ENCODE data around the gene PPFIBP1.

The PPFIBP1 gene

DNA sequence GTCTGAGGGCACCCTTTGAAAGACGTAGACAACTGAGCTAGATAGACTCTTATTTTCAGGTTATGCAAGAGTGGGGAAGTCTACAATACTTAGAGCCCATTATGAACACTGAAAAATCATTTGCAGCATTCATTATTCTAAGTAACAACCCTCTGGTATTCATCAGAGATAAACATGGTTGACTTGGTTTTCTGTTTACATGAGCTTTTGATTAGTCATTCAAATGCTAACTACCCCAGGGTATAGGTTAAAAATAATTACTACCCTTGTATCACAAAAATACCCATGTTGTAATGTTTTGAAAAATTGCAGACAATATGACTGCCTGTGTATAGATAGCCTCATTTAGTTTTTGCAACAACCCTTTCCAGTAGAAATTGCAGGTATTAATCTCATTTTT lies 78.5 kb downstream of the PPFIBP1 start:
- Histone ChIP-seq H3F3A (ENCODE audit: insufficient read depth, low read length) (no peaks in the 10 kb centered on the region), H3K9me2 (ENCODE audit: low read depth, low read length) (no peaks in the 10 kb centered on the region), H3K9me3 (ENCODE audit: low read length) (no peaks in the 10 kb centered on the region), H3K27ac (ENCODE audit: low read depth, low read length, poor library complexity, severe bottlenecking) (no peak overlapping the region), H3K9ac (ENCODE audit: low read length) (no peak overlapping the region), H3K27me3 (ENCODE audit: insufficient read depth, low read length) (no peaks in the 10 kb centered on the region), H3K4me2 (ENCODE audit: low read length) (no peak overlapping the region), H2AFZ (ENCODE audit: low read length) (no peak overlapping the region), H3K36me3 (ENCODE audit: insufficient read depth, low read length) (no peaks in the 10 kb centered on the region), H4K20me1 (ENCODE audit: insufficient read depth, low read length) (no peaks in the 10 kb centered on the region), H3K4me1 (ENCODE audit: insufficient read depth, low read length, severe bottlenecking) (no peaks in the 10 kb centered on the region), H3K79me2 (ENCODE audit: insufficient read depth, low read length) (no peaks in the 10 kb centered on the region), H3K4me3 (ENCODE audit: low read depth, low read length, poor library complexity, severe bottlenecking) (no peak overlapping the region)
- TF ChIP-seq, protein P1, sequence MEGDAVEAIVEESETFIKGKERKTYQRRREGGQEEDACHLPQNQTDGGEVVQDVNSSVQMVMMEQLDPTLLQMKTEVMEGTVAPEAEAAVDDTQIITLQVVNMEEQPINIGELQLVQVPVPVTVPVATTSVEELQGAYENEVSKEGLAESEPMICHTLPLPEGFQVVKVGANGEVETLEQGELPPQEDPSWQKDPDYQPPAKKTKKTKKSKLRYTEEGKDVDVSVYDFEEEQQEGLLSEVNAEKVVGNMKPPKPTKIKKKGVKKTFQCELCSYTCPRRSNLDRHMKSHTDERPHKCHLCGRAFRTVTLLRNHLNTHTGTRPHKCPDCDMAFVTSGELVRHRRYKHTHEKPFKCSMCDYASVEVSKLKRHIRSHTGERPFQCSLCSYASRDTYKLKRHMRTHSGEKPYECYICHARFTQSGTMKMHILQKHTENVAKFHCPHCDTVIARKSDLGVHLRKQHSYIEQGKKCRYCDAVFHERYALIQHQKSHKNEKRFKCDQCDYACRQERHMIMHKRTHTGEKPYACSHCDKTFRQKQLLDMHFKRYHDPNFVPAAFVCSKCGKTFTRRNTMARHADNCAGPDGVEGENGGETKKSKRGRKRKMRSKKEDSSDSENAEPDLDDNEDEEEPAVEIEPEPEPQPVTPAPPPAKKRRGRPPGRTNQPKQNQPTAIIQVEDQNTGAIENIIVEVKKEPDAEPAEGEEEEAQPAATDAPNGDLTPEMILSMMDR (IDR thresholded peaks at IDR 0.05; ENCODE audit: low read length), result no peak

DNA sequence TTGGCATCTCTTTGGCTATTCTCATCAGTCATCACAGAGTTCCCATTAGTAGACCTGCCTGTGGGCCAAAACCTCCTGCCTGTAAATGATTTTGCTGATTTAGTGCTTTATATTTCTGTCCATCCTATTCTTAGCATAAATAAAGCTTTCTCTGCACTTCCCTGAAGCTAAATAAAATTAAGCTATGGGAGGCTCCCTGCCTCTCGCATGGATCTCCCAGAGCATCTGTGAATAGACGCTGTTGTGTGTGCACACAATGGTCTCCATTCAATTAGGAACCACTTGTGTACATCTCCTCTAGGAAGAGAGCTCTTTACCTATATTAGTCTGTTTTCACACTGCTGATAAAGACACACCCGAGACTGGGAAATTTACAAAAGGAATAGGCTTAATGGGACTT lies 80.4 kb downstream of the PPFIBP1 start:
- Histone ChIP-seq H3K4me2 (ENCODE audit: low read length) (no peak overlapping the region), H3K27me3 (ENCODE audit: insufficient read depth, low read length) (no peaks in the 10 kb centered on the region), H3K9me2 (ENCODE audit: low read depth, low read length) (no peaks in the 10 kb centered on the region), H2AFZ (ENCODE audit: low read length) (no peak overlapping the region), H4K20me1 (ENCODE audit: insufficient read depth, low read length) (no peaks in the 10 kb centered on the region), H3K36me3 (ENCODE audit: insufficient read depth, low read length) (no peaks in the 10 kb centered on the region), H3K4me3 (ENCODE audit: low read depth, low read length, poor library complexity, severe bottlenecking) (no peak overlapping the region), H3K9ac (ENCODE audit: low read length) (no peak overlapping the region), H3K4me1 (ENCODE audit: insufficient read depth, low read length, severe bottlenecking) (no peaks in the 10 kb centered on the region), H3F3A (ENCODE audit: insufficient read depth, low read length) (no peaks in the 10 kb centered on the region), H3K27ac (ENCODE audit: low read depth, low read length, poor library complexity, severe bottlenecking) (no peak overlapping the region), H3K79me2 (ENCODE audit: insufficient read depth, low read length) (no peaks in the 10 kb centered on the region), H3K9me3 (ENCODE audit: low read length) (no peaks in the 10 kb centered on the region)
- no peak for TF ChIP-seq EZH2 (IDR thresholded peaks at IDR 0.05; ENCODE audit: borderline replicate concordance, low read length)
- TF ChIP-seq, protein P1 (IDR thresholded peaks at IDR 0.05; ENCODE audit: low read length), result no peak

DNA sequence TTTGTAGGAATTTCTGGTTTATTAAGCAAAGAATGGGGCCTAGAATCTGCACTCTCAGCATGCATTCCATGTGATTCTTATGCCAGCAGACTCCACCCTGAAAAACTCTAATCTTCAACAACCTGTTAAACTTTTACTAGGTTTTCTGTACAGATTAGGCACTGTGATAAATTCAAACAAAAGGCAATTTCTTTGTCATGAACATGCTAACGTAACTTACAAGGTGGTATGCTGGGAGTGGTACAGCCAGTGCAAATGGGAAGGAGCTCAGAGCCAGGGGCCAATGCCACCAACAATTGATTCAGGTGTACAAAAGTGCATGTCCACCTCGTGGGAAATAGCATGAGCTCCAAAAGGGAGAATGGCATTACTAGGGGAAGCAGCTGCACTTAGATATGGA lies 83.0 kb downstream of the PPFIBP1 start:
- H3K4me1 ChIP-seq (ENCODE audit: insufficient read depth, low read length, severe bottlenecking), result no peaks in the 10 kb centered on the region
- H3F3A ChIP-seq (ENCODE audit: insufficient read depth, low read length), result no peaks in the 10 kb centered on the region
- H4K20me1 ChIP-seq (ENCODE audit: insufficient read depth, low read length), result no peaks in the 10 kb centered on the region
- no peaks in the 10 kb centered on the region for H3K79me2 ChIP-seq (ENCODE audit: insufficient read depth, low read length)
- no peaks in the 10 kb centered on the region for H3K36me3 ChIP-seq (ENCODE audit: insufficient read depth, low read length)
- H3K4me2 ChIP-seq (ENCODE audit: low read length), result no peak overlapping the region
- H3K9me3 ChIP-seq (ENCODE audit: low read length), result no peaks in the 10 kb centered on the region
- H3K9ac ChIP-seq (ENCODE audit: low read length), result no peak overlapping the region
- no peak for TF ChIP-seq EZH2 (IDR thresholded peaks at IDR 0.05; ENCODE audit: borderline replicate concordance, low read length)
- TF ChIP-seq, protein P1 (IDR thresholded peaks at IDR 0.05; ENCODE audit: low read length), result no peak
- H3K27ac ChIP-seq (ENCODE audit: low read depth, low read length, poor library complexity, severe bottlenecking), result no peak overlapping the region
- H3K27me3 ChIP-seq (ENCODE audit: insufficient read depth, low read length), result no peaks in the 10 kb centered on the region
- no peak overlapping the region for H3K4me3 ChIP-seq (ENCODE audit: low read depth, low read length, poor library complexity, severe bottlenecking)
- no peak overlapping the region for H2AFZ ChIP-seq (ENCODE audit: low read length)
- no peaks in the 10 kb centered on the region for H3K9me2 ChIP-seq (ENCODE audit: low read depth, low read length)

Data from OCI-LY1 (cell line).